CD4-positive, alpha-beta T cell (primary cell): ENCODE data around the gene TRMT112. TPM values are rescaled to one million over a fixed set of nuclear protein-coding genes. Genes with fewer than 3 reads are reported as not detected.

Experiments used
- ATAC-seq: fragments of 200-7000 bp; cut with Tn5 transposase; one replicate; pipeline ENCODE4 v1.10.0; 2022; ENCODE audit warnings: mild to moderate bottlenecking; ENCODE audit not compliant: poor library complexity
- CTCF ChIA-PET: fragments of 350-600 bp; sonication (Branson Sonifier 250); formaldehyde crosslinking; loops from one replicate; lab custom pipeline; 2021; ENCODE audit warnings: antibody characterized with exemption, inconsistent platforms; lab: Charles Lee
- POLR2A ChIA-PET: fragments of 350-600 bp; sonication (Branson Sonifier 250); formaldehyde crosslinking; loops from one replicate; lab custom pipeline; 2021; ENCODE audit warnings: antibody characterized with exemption, inconsistent platforms; lab: Charles Lee
- DNase-seq, 14 experiments: peaks; one replicate each; pipeline ENCODE4 v3.0.0-alpha.2; 2013 to 2020; ENCODE audit warnings: mixed read lengths in 2 of 14
- H3K27ac ChIP-seq, 2 donors: one replicate each; pipeline versions ENCODE4 v1.5.1 to v1.7.0; 2013; ENCODE audit warnings: low read length in 2 of 2, low read depth in 1 of 2, mild to moderate bottlenecking in 1 of 2
- H3K27me3 ChIP-seq, 2 experiments: 1 replicate in 1 of 2; 2 replicates in 1 of 2; pipeline versions ENCODE4 v1.6.1 to v1.7.0; 2013; ENCODE audit warnings: low read length in 2 of 2, control low read depth in 1 of 2, mild to moderate bottlenecking in 1 of 2, moderate library complexity in 1 of 2; ENCODE audit not compliant: insufficient read depth in 2 of 2, control insufficient read depth in 1 of 2
- H3K36me3 ChIP-seq: one replicate; pipeline ENCODE4 v1.6.1; 2013; ENCODE audit warnings: low read length, control low read depth; ENCODE audit not compliant: insufficient read depth
- H3K4me1 ChIP-seq: one replicate; pipeline ENCODE4 v1.6.1; 2013; ENCODE audit warnings: low read length, control low read depth; ENCODE audit not compliant: insufficient read depth
- H3K4me3 ChIP-seq: one replicate; pipeline ENCODE4 v1.5.1; 2013; ENCODE audit warnings: mild to moderate bottlenecking, low read length, moderate library complexity
- H3K9me3 ChIP-seq, 2 experiments: 1 replicate in 1 of 2; 2 replicates in 1 of 2; pipeline versions ENCODE4 v1.6.1 to v1.7.0; 2013; ENCODE audit warnings: low read length in 2 of 2, mild to moderate bottlenecking in 2 of 2, control low read depth in 1 of 2, moderate library complexity in 1 of 2; ENCODE audit not compliant: control insufficient read depth in 1 of 2, insufficient read depth in 1 of 2
- H3K27ac Mint-ChIP-seq: one replicate; pipeline ENCODE4 v1.8.0; 2020; ENCODE audit warnings: mixed read lengths
- H3K27me3 Mint-ChIP-seq: one replicate; pipeline ENCODE4 v1.8.0; 2021; ENCODE audit warnings: mixed read lengths
- H3K36me3 Mint-ChIP-seq: one replicate; pipeline ENCODE4 v1.8.0; 2021; ENCODE audit warnings: low read depth, mixed read lengths
- H3K4me1 Mint-ChIP-seq: one replicate; pipeline ENCODE4 v1.8.0; 2021; ENCODE audit warnings: low read depth, mixed read lengths
- H3K4me3 Mint-ChIP-seq: one replicate; pipeline ENCODE4 v1.8.0; 2020; ENCODE audit warnings: mild to moderate bottlenecking, mixed read lengths
- H3K9me3 Mint-ChIP-seq: one replicate; pipeline ENCODE4 v1.8.0; 2020; ENCODE audit warnings: mixed read lengths
- intact Hi-C, 2 experiments: fragments of 100-400 bp; cut with DNase I in 1 of 2; cut with micrococcal nuclease in 1 of 2; formaldehyde crosslinking; loops; one replicate each; pipeline versions ENCODE4 v1.15.1 to v1.9.0; 2023 to 2025; cut with DNase I, micrococcal nuclease
- total RNA-seq, 174 experiments: library from RNA in 2 of 174; stranded (reverse) in 2 of 174; gene quantifications; one replicate each; pipeline ENCODE4 v1.2.3 and lab custom pipeline; 2021 to 2026
- TF ChIP-seq, protein P1 (sequence below): fragments of 200-600 bp; IDR thresholded peaks from one replicate; pipeline ENCODE4 v1.8.0; 2022; ENCODE audit warnings: antibody characterized with exemption, mild to moderate bottlenecking

The TRMT112 gene
- total RNA-seq, 2 experiments from 2014 or later = 70.5 to 71.4 TPM

DNA sequence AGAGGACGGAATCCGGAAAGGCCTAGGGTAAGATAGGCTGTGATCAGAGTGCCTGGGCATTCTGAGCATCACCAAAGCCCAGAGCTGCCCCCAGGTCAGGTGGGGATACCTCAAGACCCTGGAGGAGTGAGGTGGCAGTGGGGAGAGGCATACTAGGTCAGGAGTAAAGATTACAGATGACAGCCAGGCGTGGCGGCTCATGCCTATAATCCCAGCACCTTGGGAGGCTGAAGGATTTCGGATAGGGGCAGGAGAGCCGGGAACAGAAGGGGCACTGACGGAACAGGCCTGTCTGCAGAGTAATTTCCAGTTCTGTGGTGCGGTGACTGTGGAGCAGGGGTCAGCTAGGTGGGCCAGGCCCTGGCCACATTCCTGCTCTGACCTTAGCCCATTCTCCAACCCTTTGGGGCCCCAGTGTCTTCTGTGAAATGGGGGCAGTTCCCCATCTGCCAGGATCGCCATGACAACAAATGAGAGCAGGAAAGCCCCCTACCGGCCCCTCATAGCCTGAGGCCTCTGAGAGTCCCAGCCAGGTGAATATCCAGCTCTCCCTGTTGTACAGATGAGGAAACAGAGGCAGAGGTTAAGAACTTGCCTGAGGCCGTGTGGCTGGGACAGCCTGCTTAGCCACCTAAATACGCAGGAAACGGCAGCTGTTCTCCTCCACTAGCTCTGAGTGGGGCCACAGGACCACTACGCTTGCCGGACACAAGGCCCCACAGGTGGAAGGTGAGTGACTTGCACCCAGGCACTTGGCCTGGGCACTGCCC is 42.1 kb downstream of the TRMT112 start:
- Histone ChIP-seq H3K9me3 (no peaks in the 10 kb centered on the region), H3K4me1 (peaks cover 21% of the 10 kb centered on the region), H3K36me3 (peaks cover 22% of the 10 kb centered on the region), H3K27me3 (no peaks in the 10 kb centered on the region), H3K27ac (no peak overlapping the region), H3K4me3 (no peak overlapping the region)
- Mint-ChIP-seq H3K36me3 (peaks cover 19% of the 10 kb centered on the region), H3K9me3 (no peaks in the 10 kb centered on the region), H3K4me1 (peaks cover 12% of the 10 kb centered on the region), H3K27ac (no peak overlapping the region), H3K27me3 (peaks cover 3% of the 10 kb centered on the region), H3K4me3 (peak overlapping the region; percentile 25)
- TF ChIP-seq, protein P1, sequence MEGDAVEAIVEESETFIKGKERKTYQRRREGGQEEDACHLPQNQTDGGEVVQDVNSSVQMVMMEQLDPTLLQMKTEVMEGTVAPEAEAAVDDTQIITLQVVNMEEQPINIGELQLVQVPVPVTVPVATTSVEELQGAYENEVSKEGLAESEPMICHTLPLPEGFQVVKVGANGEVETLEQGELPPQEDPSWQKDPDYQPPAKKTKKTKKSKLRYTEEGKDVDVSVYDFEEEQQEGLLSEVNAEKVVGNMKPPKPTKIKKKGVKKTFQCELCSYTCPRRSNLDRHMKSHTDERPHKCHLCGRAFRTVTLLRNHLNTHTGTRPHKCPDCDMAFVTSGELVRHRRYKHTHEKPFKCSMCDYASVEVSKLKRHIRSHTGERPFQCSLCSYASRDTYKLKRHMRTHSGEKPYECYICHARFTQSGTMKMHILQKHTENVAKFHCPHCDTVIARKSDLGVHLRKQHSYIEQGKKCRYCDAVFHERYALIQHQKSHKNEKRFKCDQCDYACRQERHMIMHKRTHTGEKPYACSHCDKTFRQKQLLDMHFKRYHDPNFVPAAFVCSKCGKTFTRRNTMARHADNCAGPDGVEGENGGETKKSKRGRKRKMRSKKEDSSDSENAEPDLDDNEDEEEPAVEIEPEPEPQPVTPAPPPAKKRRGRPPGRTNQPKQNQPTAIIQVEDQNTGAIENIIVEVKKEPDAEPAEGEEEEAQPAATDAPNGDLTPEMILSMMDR = no peak
- no peak for DNase-seq
- no peak for ATAC-seq
- intact Hi-C loops = no loop called here
- ChIA-PET POLR2A (interaction anchor here (1.0 kb wide), 1 partner anchor 68 kb away, joined by 3 read pairs; no protein-coding TSS in a partner anchor), CTCF (interaction anchor here (0.6 to 1.6 kb wide), 4 partner anchors 24 to 1452 kb away, joined by 3 to 5 read pairs (median 3); partner anchors contain the start of gene PLCB3)

GRCh38 chr11:64269540-64270220 is 47.7 kb downstream of the TRMT112 start:
- H3K27me3 ChIP-seq = no peaks in the 10 kb centered on the region
- no peaks in the 10 kb centered on the region for H3K36me3 ChIP-seq
- intact Hi-C loops = loop anchor here (1.0 to 5.0 kb wide), 10 partner anchors 16 to 64 kb away; partner anchors contain the start of genes GPR137 (in 2 of the 2), TRMT112 (in 2 of the 2), DNAJC4 (in 1 of the 2) and ESRRA (in 1 of the 2)
- Mint-ChIP-seq H3K36me3 (peaks cover 20% of the 10 kb centered on the region), H3K27me3 (peaks cover 5% of the 10 kb centered on the region), H3K4me1 (peaks cover 32% of the 10 kb centered on the region), H3K9me3 (no peaks in the 10 kb centered on the region), H3K27ac (peak overlapping the region; percentile 99), H3K4me3 (peak overlapping the region; percentile 94)
- peak overlapping the region; percentile 97 for H3K4me3 ChIP-seq
- POLR2A ChIA-PET = interaction anchor here (0.7 to 6.6 kb wide), 21 partner anchors 14 to 1430 kb away, joined by 3 to 125 read pairs (median 16); partner anchors contain the start of genes BAD, CATSPERZ, CCDC88B and DNAJC4
- ATAC-seq (peak; percentile 68), DNase-seq (peak; percentile 94 to 99 (median 96))
- peak overlapping the region; percentile 92 to 99 for H3K27ac ChIP-seq
- TF ChIP-seq, protein P1 = no peak
- H3K9me3 ChIP-seq = no peaks in the 10 kb centered on the region
- H3K4me1 ChIP-seq = peaks cover 43% of the 10 kb centered on the region
- CTCF ChIA-PET = interaction anchor here (0.7 to 3.4 kb wide), 10 partner anchors 23 to 84 kb away, joined by 3 to 19 read pairs (median 6); partner anchors contain the start of genes ESRRA, PPP1R14B, PRDX5 and STIP1

DNA sequence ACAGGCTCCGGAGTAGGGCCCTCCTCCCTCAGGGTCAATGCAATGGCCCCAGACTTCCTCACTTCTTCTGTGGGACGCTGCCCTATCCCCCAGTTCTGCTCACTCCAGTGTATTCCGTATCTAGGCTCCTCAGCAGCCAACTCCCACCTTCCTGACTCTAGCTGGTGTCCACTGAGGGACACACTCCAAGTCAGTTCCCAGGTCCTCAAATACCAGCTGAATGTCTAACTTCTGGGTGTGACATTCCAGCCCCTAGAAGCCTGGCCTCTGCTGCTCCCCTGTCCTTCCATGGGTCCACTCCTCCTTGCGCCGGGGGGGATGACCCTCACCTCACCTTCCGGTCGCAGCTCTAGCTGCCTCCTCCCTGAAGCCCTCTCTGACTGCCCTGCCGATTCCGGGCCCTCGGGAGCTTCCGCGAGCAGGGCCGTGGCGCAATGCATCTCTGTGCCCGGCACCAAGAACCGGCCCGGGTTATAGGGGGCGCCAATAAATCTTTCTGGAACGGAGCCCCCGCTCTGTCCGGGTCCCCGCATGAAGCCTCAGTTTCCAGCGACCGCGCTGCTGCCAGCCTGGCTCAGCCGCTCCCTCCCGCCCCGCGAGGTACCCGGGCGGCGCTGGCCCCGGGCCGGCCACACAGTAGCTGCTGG is 48.3 kb downstream of the TRMT112 start:
- Histone ChIP-seq H3K27me3 (no peaks in the 10 kb centered on the region), H3K4me1 (peaks cover 43% of the 10 kb centered on the region), H3K36me3 (no peaks in the 10 kb centered on the region), H3K9me3 (no peaks in the 10 kb centered on the region), H3K4me3 (peak overlapping the region; percentile 97), H3K27ac (peak overlapping the region; percentile 92 to 99)
- Mint-ChIP-seq H3K27ac (peak overlapping the region; percentile 99), H3K36me3 (peaks cover 20% of the 10 kb centered on the region), H3K27me3 (peaks cover 5% of the 10 kb centered on the region), H3K4me1 (peaks cover 32% of the 10 kb centered on the region), H3K4me3 (peak overlapping the region; percentile 94), H3K9me3 (no peaks in the 10 kb centered on the region)
- DNase-seq (peak in 9 of 14 experiments; percentile 23 to 69 (median 50)), ATAC-seq (no peak)
- ChIA-PET CTCF (interaction anchor here (1.4 to 3.4 kb wide), 7 partner anchors 17 to 83 kb away, joined by 4 to 19 read pairs (median 6); partner anchors contain the start of genes PPP1R14B, PRDX5, STIP1 and TRMT112), POLR2A (interaction anchor here (0.8 to 6.6 kb wide), 12 partner anchors 15 to 84 kb away, joined by 3 to 125 read pairs (median 34); partner anchors contain the start of genes BAD, DNAJC4, ESRRA and FERMT3)
- intact Hi-C loops = loop anchor here (1.0 kb wide), 4 partner anchors 17 to 64 kb away; partner anchors contain the start of gene PLCB3 (in 1 of the 2)
- TF ChIP-seq, protein P1 = no peak
